NCI-H2171 treated with DMSO at 0.1 percent for 48 hours (cell line): ENCODE measurements around the gene STING1.
"Not testable (repeated sequence)": the region's sequence is repeated elsewhere in the genome, so short reads cannot be mapped to it uniquely, and the experiment has no call there.

Experiments used
- DNase-seq: peaks from one replicate; lab custom pipeline; 2025; lab: John Stamatoyannopoulos, UW

Gene STING1

GRCh38 chr5:139482050-139482889 lies at the start of gene STING1:
Gene STING1 (minus strand): TSS chr5:139482758. CDS start chr5:139481704, 1,054 bp downstream.
- DNase-seq = peak; percentile 60

- DNase-seq = no peak
Measured at GRCh38 chr5:139531772-139532169, 49.2 kb upstream of the STING1 start.

GRCh38 chr5:139530079-139530478 lies 47.5 kb upstream of the STING1 start:
- not testable (repeated sequence) for DNase-seq

DNA sequence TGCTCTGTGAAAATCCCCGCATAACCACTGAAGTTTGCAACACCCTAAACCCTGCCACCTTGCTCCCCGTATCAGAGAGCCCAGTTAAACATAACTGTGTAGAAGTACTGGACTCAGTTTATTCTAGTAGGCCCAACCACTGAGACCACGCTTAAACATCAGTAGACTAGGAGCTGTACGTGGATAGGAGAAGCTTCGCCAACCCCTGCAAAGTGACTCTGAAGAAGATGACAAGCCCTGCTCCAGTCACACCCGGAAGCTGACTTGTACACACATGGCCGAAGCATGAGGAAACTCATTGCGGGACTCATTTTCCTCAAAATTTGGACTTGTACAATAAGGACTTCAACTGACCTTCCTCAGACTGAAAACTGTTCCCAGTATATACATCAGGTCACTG lies 46.1 kb upstream of the STING1 start:
- DNase-seq = not testable (repeated sequence)

DNA sequence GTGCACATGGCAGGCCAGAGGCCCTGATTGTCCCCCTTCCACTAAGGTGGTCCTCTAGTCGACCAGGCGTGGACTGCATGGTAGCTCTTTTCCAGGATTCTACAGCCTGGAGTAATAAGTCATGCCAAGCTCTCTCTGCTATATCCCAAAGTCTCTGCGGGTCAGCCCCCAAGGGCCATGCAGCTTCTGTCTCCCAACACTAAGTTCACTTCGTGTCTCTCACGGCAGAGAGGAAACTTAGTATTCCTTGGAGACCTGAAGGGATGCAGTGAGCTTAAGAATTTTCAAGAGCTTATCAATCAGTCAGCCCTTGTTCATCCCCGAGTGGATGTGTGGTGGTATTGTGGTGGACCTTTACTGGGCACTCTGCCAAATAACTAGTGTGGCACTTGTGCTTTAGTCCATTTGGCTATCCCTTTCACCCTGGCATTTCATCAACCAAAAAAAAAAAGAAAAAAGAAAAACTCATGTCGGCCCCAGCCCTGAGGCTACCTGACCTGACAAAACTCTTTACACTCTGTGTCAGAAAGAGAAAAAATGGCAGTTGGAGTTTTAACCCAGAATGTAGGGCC lies 45.4 kb upstream of the STING1 start:
- not testable (repeated sequence) for DNase-seq

DNA sequence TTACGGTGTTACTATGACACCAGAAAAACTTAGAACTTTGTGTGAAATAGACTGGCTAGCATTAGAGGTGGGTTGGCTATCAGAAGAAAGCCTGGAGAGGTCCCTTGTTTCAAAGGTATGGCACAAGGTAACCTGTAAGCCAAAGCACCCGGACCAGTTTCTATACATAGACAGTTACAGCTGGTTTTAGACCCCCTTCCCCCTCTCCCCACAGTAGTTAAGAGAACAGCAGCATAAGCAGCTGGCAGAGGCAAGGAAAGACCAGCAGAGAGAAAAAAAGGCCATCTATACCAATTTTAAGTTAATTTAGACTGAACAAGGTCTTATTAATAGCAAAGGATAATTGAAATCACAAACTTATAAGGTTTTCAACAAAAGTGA lies 44.5 kb upstream of the STING1 start:
- DNase-seq = not testable (repeated sequence)

DNA sequence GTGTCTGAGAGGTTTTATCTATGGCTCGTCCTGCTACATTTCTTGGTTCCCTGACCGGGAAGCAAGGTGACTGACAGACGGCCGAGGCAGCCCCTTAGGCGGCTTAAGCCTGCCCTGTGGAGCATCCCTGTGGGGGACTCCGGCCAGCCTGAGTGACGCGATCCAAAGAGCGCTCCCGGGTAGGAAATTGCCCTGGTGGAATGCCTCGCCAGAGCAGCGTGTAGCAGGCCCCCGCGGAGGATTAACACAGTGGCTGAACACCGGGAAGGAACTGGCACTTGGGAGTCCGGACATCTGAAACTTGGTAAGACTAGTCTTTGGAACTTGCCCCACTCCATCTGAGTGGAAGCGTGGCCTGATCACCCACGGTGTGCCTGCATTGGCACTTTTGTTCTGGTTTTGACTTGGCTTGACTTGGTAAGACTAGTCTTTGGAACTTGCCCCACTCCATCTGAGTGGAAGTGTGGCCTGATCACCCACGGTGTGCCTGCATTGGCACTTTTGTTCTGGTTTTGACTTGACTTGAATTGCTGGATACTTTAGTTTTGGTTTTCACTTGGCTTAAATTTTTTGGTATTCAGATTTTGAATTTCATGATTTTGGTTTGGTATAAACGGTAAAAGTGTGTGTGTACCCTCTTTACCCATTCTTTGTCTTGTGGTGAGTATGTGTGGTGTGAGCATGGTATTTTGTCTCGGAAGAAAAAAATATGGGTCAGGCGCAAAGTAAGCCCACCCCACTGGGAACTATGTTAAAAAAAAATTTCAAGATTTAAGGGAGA lies 43.9 kb upstream of the STING1 start:
- not testable (repeated sequence) for DNase-seq

- DNase-seq = not testable (repeated sequence)
Measured at GRCh38 chr5:139525586-139526308, 43.2 kb upstream of the STING1 start.

DNA sequence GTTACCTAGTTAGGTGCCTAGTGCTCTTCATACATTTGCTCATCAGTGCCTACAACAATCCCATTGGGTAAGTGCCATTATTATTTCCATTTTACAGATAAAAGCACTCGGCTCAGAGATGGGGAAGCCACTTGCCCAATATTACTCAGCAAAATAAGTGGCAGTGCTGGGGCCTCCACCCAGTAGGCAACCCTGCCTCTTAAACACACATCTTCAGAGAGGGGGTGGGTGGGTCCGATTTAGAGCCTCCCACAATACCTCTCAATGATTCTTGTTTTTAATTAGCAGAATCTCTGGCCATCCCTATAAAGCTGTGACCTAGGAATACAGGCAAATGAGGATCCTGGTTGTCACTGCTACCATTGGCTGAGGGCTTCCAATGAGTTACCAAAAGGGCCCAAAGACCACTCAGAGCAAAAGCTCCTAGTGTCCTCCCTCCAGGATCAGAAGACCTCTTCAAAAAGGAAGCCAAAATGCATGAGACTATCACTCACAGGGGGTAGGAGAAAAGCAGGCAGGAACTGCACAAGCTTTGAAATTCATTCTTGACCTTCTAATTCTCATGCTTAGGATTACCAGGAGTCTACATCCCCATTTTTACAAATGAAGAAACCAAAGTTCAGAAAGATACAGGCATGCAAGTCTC lies 42.5 kb upstream of the STING1 start:
- no peak for DNase-seq

DNA sequence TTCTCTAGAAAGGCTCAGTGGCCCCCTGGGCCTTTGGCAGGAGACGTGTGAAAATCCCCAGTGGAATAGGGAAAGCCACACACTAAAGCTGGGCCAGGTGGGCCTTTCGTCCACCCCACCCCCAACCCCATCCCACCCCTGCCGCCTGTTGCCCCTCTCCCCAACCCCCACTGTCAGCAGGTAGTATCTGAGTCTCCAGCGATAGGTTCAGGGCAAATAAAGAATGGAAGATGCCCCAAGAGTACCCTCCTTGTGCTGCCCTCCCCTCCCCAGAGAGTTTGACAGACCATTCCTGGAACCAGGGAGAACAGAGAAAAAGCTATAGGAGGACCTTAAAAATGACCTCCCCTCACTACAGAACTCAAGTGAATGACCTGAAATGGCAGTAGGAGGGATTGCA lies 41.9 kb upstream of the STING1 start:
- no peak for DNase-seq

DNA sequence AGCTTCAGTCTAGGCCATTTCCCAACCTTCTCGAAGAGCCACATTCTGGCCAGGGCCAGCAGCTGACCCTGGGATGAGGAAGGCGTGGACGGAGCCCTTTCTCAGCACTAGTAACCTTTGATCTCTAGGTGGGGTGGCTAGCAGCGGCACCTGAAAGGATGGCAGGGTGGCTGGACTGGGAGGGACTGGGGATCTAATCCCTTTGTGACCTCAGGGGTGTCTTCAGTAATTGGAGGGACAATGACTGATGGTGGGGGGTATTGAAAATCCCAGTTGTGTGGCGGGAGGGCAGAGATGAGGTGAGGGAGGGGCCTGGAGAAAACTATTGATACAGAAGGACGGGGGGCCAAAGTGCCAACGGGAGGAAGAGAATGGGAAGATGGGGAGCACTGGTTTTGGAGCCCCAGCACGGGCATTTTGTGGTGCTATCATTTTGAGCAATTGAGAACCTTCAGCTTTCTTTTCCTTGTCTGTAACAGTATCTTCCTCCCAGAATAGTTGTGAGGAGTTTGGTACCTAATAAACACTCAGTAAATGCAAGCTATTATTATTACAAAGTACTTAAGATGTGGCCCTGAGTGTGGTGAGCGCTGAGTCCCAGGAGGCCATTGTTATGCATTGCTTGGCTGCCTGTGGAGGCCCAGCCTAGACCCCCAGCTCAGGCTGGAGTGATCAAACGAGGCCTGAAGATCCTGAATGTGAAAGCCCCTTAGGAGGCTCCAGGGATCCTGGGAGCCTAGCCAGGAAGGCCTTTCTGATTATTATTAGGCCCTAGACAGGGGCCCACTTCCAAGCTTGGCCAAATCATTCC lies 41.3 kb upstream of the STING1 start:
- no peak for DNase-seq

GRCh38 chr5:139517683-139518564 lies 35.4 kb upstream of the STING1 start:
- peak; percentile 47 for DNase-seq

DNA sequence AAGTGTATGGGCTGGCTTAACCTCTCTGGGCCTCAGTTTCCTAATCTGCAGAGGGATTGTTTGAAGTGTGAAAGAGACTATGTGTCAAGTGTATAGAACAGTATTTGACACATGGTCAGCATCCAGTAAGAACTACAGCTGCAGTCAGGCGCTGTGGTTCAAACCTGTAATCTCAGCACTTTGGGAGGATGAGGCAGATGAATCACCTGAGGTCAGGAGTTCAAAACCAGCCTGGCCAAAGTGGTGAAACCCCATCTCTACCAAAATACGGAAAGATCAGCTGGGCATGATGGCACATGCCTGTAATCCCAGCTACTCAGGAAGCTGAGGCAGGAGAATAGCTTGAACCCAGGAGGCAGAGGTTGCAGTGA lies 31.9 kb upstream of the STING1 start:
- DNase-seq = no peak

- no peak for DNase-seq
Measured at GRCh38 chr5:139513852-139514485, 31.4 kb upstream of the STING1 start.

DNA sequence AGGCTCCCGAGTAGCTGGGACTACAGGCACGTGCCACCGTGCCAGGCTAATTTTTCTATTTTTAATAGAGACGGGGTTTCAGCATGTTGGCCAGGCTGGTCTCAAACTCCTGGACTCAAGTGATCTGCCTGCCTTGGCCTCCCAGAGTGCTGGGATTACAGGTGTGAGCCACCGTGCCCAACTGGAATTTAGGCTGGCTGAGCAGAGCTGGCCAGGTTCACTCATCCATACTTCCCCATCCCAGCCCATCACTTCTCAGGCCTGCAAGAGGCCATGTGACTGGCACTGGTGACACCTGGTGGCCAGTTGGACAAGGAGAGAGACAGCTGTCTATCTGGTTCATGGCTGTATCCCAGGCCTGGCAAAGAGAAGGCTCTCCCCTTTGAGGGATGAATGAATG lies 30.9 kb upstream of the STING1 start:
- DNase-seq = peak; percentile 19

DNA sequence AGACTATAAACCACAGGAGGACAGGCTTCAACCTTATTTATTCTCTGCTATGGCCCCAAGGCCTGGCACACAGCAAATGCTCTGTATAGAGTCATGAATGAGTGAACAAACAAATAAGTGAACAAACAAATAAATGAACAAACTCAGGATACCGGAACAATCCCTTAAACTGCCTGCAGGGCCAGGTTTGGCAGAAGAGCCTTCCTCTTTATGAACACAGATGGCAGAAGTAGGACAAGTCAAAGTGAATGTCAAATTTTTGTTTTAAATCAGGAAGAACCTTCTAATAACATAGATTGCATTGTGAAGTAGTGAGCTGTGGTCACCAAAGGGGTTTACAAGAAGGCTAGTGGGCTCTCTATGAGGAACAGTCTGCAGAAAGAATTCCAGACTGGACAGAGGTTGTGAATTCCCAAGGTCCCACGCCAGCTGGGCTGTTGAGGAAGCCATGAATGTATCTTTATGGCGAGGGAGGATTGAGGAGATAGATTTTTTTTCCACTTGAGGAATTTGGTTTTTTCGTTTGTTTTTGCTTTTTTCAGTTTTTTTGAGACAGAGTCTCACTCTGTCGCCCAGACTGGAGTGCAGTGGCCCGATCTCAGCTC lies 30.3 kb upstream of the STING1 start:
- DNase-seq = no peak

GRCh38 chr5:139504722-139505121 lies 22.2 kb upstream of the STING1 start:
- not testable (repeated sequence) for DNase-seq

GRCh38 chr5:139503879-139504278 lies 21.3 kb upstream of the STING1 start:
- not testable (repeated sequence) for DNase-seq
